Activated CD4-positive, CD25-positive, alpha-beta regulatory T cell (primary cell): Measurements from ENCODE around the gene ARHGEF17.
A peak's percentile ranks its signal among the peaks of the same experiment; 100 is the strongest.

Experiments used
- DNase-seq, 4 experiments: peaks; one replicate each; lab custom pipeline; 2025; lab: John Stamatoyannopoulos, UW

The ARHGEF17 gene

GRCh38 chr11:73333173-73333572, 25.1 kb downstream of the ARHGEF17 start:
- no peak for DNase-seq

- DNase-seq: no peak
These were observed 25.7 kb downstream of the ARHGEF17 start for GRCh38 chr11:73333640-73334383.

GRCh38 chr11:73334384-73335203, 26.5 kb downstream of the ARHGEF17 start:
- DNase-seq: no peak

GRCh38 chr11:73335204-73335923, 27.3 kb downstream of the ARHGEF17 start:
- DNase-seq: peak; percentile 49 to 80 (median 63)

- no peak for DNase-seq
These were observed 29.8 kb downstream of the ARHGEF17 start for GRCh38 chr11:73337846-73338245.

- DNase-seq: no peak
These were observed 30.2 kb downstream of the ARHGEF17 start for GRCh38 chr11:73338279-73338678.

GRCh38 chr11:73340164-73340563, 32.1 kb downstream of the ARHGEF17 start:
- DNase-seq: no peak

- no peak for DNase-seq
These were observed 34.6 kb downstream of the ARHGEF17 start for GRCh38 chr11:73342633-73343032.

GRCh38 chr11:73343076-73343873, 35.2 kb downstream of the ARHGEF17 start:
- DNase-seq: no peak

- no peak for DNase-seq
These were observed 36.1 kb downstream of the ARHGEF17 start for GRCh38 chr11:73344191-73344607.

- no peak for DNase-seq
These were observed 37.5 kb downstream of the ARHGEF17 start for GRCh38 chr11:73345481-73346160.

- no peak for DNase-seq
These were observed 38.3 kb downstream of the ARHGEF17 start for GRCh38 chr11:73346186-73346935.

- DNase-seq: no peak
These were observed 39.0 kb downstream of the ARHGEF17 start for GRCh38 chr11:73347067-73347466.

GRCh38 chr11:73348838-73349237, 40.8 kb downstream of the ARHGEF17 start:
- no peak for DNase-seq

- DNase-seq: no peak
These were observed 41.6 kb downstream of the ARHGEF17 start for GRCh38 chr11:73349633-73350032.

GRCh38 chr11:73350908-73351636, 43.0 kb downstream of the ARHGEF17 start:
- DNase-seq: peak in 2 of 4 experiments; percentile 16 to 26

- no peak for DNase-seq
These were observed 45.3 kb downstream of the ARHGEF17 start for GRCh38 chr11:73353422-73353821.

GRCh38 chr11:73355109-73355508, 47.0 kb downstream of the ARHGEF17 start:
- no peak for DNase-seq

GRCh38 chr11:73356979-73357860, 49.1 kb downstream of the ARHGEF17 start:
- DNase-seq: no peak
